IPS-15b (cell line): ENCODE data around the gene IKZF2.
"Not testable (repeated sequence)": the region's sequence is repeated elsewhere in the genome, so short reads cannot be mapped to it uniquely, and the experiment has no call there.

ENCODE experiments used
- H3K27me3 ChIP-seq: one replicate; pipeline ENCODE4 v1.6.1; 2013; ENCODE audit warnings: low read length; ENCODE audit not compliant: control insufficient read depth, insufficient read depth
- H3K36me3 ChIP-seq: one replicate; pipeline ENCODE4 v1.6.1; 2013; ENCODE audit warnings: low read length; ENCODE audit not compliant: control insufficient read depth, insufficient read depth
- H3K4me1 ChIP-seq: one replicate; pipeline ENCODE4 v1.6.1; 2013; ENCODE audit warnings: mild to moderate bottlenecking, low read length; ENCODE audit not compliant: control insufficient read depth, insufficient read depth
- H3K4me3 ChIP-seq: one replicate; pipeline ENCODE4 v1.5.1; 2013; ENCODE audit warnings: low read depth, low read length
- H3K9ac ChIP-seq: one replicate; pipeline ENCODE4 v1.6.1; 2013; ENCODE audit warnings: low read depth, mild to moderate bottlenecking, low read length
- H3K9me3 ChIP-seq: one replicate; pipeline ENCODE4 v1.6.1; 2013; ENCODE audit warnings: mild to moderate bottlenecking, low read length; ENCODE audit not compliant: control insufficient read depth, insufficient read depth

The IKZF2 gene

GRCh38 chr2:213020913-213021312 is 130.5 kb downstream of the IKZF2 start:
- H3K36me3 ChIP-seq, H3K4me3 ChIP-seq, H3K27me3 ChIP-seq, H3K9ac ChIP-seq, H3K4me1 ChIP-seq, H3K9me3 ChIP-seq: not testable (repeated sequence)

DNA sequence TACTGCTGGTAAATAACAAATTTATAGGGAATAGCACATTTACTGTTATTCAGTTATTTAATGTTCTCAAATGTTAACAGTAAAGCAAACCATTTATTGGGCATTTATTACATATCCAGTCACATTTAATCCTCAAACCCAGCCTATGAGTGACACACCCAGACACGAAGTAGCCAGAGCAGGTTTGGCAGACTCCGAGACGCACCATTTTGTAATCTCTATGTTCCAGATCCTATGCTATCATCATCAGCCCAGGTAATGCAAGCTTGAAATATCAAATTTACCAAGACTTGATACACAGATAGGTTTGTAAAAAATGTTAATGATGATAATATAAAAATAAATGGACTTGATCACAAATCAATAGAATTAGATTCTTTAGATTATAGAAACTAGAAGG is 131.1 kb downstream of the IKZF2 start:
- no peaks in the 10 kb centered on the region for H3K27me3 ChIP-seq
- no peak overlapping the region for H3K9ac ChIP-seq
- no peaks in the 10 kb centered on the region for H3K4me1 ChIP-seq
- no peaks in the 10 kb centered on the region for H3K36me3 ChIP-seq
- H3K9me3 ChIP-seq: no peaks in the 10 kb centered on the region
- no peak overlapping the region for H3K4me3 ChIP-seq

DNA sequence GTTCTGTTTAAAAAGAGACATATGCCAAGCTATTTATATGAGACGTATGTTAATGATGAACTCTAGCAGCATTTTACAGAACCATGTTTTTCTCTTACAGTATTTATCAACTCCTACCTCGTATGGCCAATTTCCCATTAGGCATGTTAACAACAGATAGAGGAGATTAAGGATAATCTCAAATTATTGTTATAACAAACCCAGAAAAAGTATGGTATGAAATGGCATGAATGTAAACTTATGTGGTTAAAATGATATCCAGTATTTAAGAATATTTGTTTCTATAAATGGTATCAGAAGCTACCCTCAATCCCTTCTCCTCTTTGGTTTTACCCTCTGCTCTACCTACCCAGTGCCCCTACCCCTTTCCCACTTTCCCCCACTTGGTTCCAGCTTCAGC is 132.0 kb downstream of the IKZF2 start:
- no peaks in the 10 kb centered on the region for H3K9me3 ChIP-seq
- H3K4me3 ChIP-seq: no peak overlapping the region
- H3K36me3 ChIP-seq: no peaks in the 10 kb centered on the region

DNA sequence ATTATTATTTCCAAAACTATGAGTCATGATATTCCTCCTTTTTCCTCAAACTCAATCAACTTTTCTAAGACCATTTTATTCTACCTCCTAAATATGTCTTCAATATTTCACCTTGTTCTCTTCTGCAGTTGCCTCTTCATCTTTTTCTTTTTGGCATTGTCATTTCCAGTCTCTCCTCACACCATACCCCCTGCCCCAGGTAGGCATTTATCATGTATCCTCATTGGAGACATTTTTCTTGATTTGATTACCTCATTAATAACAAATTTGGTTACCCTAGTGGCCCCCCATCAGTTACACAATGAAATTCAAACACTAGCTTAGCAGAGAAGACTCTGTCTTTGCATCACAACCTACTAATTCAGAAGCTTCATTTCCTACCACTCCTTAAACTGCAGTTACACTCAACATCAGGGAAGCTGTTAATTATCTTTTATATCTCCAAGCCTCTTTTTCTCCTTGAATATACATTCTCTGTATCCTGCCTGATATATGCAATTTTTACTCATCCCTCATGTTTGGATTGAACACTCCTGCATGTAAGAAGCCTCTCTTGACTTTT is 133.0 kb downstream of the IKZF2 start:
- Histone ChIP-seq H3K9ac (no peak overlapping the region), H3K36me3 (no peaks in the 10 kb centered on the region), H3K4me3 (no peak overlapping the region), H3K27me3 (no peaks in the 10 kb centered on the region), H3K9me3 (no peaks in the 10 kb centered on the region), H3K4me1 (no peaks in the 10 kb centered on the region)

More for the DNA sequence above, 132.0 kb downstream of the IKZF2 start:
- H3K27me3 ChIP-seq: no peaks in the 10 kb centered on the region
- no peak overlapping the region for H3K9ac ChIP-seq
- H3K4me1 ChIP-seq: no peaks in the 10 kb centered on the region

DNA sequence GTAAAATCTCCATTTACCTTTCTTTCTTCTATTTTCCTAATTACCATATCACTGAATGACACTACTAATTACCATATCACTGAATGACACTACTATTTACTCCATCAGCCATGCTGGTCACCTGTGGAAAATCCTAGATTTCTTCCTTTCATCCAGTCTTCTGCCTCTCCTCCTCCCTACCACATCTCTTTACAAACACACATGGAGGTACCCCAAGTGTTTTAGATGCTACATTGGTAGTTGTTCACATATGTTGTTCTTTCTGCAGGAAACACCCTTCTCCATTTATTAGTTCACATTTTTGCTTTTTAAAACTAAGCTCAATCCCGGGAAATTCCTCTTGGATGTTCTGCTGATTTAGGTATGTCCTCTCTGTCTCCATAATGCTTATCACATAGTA is 134.0 kb downstream of the IKZF2 start:
- Histone ChIP-seq H3K9ac (no peak overlapping the region), H3K4me3 (no peak overlapping the region), H3K9me3 (no peaks in the 10 kb centered on the region), H3K36me3 (no peaks in the 10 kb centered on the region), H3K4me1 (no peaks in the 10 kb centered on the region), H3K27me3 (no peaks in the 10 kb centered on the region)

GRCh38 chr2:213016984-213017351 is 134.4 kb downstream of the IKZF2 start:
- H3K36me3 ChIP-seq: no peaks in the 10 kb centered on the region

GRCh38 chr2:213016166-213016983 is 135.0 kb downstream of the IKZF2 start:
- H3K27me3 ChIP-seq: no peaks in the 10 kb centered on the region
- no peaks in the 10 kb centered on the region for H3K4me1 ChIP-seq
- no peak overlapping the region for H3K9ac ChIP-seq
- no peaks in the 10 kb centered on the region for H3K36me3 ChIP-seq
- no peak overlapping the region for H3K4me3 ChIP-seq
- H3K9me3 ChIP-seq: no peaks in the 10 kb centered on the region

More at GRCh38 chr2:213016984-213017351, 134.4 kb downstream of the IKZF2 start:
- Histone ChIP-seq H3K9me3 (no peaks in the 10 kb centered on the region), H3K27me3 (no peaks in the 10 kb centered on the region), H3K4me1 (no peaks in the 10 kb centered on the region), H3K4me3 (no peak overlapping the region), H3K9ac (no peak overlapping the region)

- no peaks in the 10 kb centered on the region for H3K36me3 ChIP-seq
- no peak overlapping the region for H3K9ac ChIP-seq
- H3K4me1 ChIP-seq: no peaks in the 10 kb centered on the region
- no peaks in the 10 kb centered on the region for H3K9me3 ChIP-seq
- H3K27me3 ChIP-seq: no peaks in the 10 kb centered on the region
- no peak overlapping the region for H3K4me3 ChIP-seq
Observed at GRCh38 chr2:213015387-213016165, 135.8 kb downstream of the IKZF2 start.

DNA sequence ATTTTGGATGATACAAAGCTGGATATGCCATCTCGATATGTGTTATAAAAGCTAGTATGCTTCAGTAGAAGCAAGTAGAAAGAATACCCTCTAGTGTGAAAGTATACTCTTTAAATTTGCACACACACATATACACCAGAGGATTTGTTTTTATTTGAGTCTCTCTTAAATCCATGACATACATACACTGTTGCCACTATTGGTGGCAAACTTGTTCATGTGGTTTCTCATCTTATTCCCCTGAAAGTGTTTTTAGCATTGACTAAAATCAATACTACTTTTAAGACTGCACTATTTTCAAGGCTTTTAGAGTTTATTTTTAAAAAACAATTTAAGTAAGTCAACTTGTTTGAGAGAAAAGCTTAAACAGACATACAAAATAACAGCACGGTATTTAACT is 137.4 kb downstream of the IKZF2 start:
- H3K4me1 ChIP-seq: no peaks in the 10 kb centered on the region
- H3K9me3 ChIP-seq: no peaks in the 10 kb centered on the region
- no peaks in the 10 kb centered on the region for H3K27me3 ChIP-seq
- H3K36me3 ChIP-seq: no peaks in the 10 kb centered on the region
- H3K4me3 ChIP-seq: no peak overlapping the region
- no peak overlapping the region for H3K9ac ChIP-seq

DNA sequence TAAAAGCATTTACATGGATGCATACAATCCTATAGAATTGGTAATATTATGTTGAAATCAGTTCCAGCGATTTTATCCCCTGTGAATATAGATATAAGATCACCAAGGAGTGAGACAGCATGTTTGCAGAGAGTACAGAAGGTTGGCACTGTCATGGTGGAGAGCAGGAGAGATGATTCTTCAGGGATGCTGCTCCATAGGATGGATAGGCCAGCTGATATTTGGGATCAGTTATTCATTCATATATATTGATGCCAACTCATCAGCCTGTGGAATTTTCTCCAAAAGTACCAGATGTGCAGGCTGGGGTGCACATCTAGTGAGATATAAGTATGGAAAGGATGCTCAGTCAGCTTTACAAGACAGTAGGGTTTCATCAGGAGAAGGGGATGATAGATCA is 139.9 kb downstream of the IKZF2 start:
- Histone ChIP-seq H3K27me3 (no peaks in the 10 kb centered on the region), H3K9me3 (no peaks in the 10 kb centered on the region), H3K36me3 (no peaks in the 10 kb centered on the region), H3K9ac (no peak overlapping the region), H3K4me1 (no peaks in the 10 kb centered on the region), H3K4me3 (no peak overlapping the region)

GRCh38 chr2:213010106-213010779 is 141.2 kb downstream of the IKZF2 start:
- Histone ChIP-seq H3K4me3 (no peak overlapping the region), H3K27me3 (no peaks in the 10 kb centered on the region), H3K9me3 (no peaks in the 10 kb centered on the region), H3K9ac (no peak overlapping the region), H3K4me1 (no peaks in the 10 kb centered on the region), H3K36me3 (no peaks in the 10 kb centered on the region)
